SKM-1 (cell line): ENCODE measurements around the gene OGA.
"Not testable (repeated sequence)": the region's sequence is repeated elsewhere in the genome, so short reads cannot be mapped to it uniquely, and the experiment has no call there.

Experiments used
- DNase-seq: peaks from one replicate; lab custom pipeline; 2025; ENCODE audit not compliant: unreplicated experiment; lab: John Stamatoyannopoulos, UW

Gene OGA

GRCh38 chr10:101807158-101807557 lies 11.1 kb downstream of the OGA start:
- no peak for DNase-seq

DNA sequence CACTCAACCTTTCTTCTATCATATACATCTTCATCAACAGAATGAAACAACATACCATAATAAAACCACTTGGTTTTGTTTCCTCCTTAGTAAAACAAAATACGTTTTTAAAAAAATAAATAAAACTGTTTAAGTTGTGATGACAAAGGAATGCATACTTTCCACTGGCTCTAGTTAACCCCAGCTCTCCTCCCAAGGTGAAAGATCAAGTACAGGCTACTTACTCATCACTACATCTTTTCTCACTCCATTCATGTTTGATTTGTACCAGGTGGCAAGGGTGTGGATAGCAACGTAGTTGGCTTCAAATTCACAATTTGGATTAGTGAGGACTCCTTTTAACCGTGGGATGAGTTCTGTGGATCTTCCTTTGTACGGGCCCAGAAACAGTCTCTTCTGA lies 14.7 kb downstream of the OGA start:
- DNase-seq, result no peak

DNA sequence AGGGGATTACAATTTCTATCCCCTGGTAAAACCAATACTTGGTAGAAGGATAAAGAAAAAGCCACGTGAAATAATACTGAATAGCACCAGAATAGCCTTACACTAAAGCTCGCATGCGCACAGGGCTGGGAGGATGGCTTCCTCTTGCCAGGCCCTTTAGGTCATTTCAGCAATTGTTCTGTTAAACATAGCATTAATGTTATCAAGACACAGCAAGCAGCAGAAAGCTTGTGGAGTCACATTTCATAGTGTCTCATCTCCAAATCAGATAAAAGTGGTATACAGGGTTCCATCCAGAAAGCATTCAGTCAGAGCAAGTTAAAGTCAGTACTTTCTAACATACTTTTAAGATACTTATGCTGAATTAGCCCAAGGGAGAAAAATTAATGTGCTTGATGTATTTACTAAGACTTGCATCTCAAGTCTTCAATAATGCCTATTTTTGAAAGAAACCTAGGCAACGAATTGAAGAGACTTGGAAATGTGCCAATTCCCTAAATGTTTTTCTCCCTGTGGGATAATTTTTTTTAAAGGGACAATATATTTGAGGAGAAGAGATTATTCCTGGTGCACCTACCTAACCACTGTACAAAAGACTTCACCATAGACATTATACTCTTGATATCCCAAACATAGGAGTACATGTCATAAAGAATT lies 20.7 kb downstream of the OGA start:
- no peak for DNase-seq

- DNase-seq, result no peak
Measured at GRCh38 chr10:101793526-101793925, 24.7 kb downstream of the OGA start.

DNA sequence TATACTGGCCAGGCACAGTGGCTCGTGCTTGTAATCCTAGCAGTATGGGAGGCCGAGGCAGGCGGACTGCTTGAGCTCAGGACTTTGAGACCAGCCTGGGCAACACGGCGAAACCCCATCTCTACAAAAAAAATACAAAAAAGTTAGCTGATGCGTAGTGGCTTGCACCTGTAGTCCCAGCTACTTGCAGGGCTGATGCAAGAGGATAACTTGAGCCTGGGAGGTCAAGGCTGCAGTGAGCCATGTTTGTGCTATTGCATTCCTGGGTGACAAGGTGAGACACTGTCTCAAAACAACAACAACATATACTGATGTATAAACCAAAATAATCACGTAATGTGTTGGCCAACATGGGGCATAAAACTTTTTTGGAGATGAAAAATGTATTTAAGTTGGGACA lies 28.6 kb downstream of the OGA start:
- no peak for DNase-seq

- not testable (repeated sequence) for DNase-seq
Measured at GRCh38 chr10:101789231-101789630, 29.0 kb downstream of the OGA start.

DNA sequence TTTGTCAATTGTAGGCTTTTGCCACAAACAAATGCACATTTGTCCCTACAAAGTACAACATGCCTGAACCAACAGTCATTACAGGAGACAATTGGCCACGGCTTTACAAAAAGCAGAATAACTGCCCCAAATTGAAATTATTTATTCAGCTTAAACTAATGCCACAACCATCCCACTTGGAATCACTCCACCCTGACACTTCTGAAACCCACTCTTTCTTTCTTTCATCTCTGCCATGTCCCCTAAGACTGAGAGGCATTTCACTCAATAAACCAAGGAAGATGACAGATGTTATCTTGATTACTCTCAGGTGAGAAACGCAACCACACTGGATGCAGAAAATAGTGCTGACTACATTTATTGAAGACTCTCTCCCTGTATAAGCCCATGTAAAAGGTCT lies 32.4 kb downstream of the OGA start:
- DNase-seq, result no peak

- no peak for DNase-seq
Measured at GRCh38 chr10:101784558-101784957, 33.7 kb downstream of the OGA start.

DNA sequence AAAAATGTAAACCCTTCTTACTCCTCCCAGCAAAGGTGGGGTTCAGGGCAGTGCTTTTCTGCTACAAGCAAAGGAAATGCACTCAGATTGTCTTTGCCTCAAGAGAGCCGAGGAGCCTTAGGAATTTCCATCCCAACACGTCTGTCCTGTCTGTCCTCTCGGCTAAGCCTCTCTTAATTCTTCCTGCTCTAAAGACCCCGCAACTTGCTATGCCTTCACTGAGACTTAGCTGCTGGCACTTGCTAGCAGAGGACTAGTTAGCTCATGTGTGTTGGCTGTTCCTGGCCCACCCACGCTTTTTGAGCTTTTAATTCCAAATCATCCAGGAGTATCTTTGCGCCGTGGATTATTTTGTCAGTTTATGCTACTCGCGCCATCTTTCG lies 34.5 kb downstream of the OGA start:
- no peak for DNase-seq

DNA sequence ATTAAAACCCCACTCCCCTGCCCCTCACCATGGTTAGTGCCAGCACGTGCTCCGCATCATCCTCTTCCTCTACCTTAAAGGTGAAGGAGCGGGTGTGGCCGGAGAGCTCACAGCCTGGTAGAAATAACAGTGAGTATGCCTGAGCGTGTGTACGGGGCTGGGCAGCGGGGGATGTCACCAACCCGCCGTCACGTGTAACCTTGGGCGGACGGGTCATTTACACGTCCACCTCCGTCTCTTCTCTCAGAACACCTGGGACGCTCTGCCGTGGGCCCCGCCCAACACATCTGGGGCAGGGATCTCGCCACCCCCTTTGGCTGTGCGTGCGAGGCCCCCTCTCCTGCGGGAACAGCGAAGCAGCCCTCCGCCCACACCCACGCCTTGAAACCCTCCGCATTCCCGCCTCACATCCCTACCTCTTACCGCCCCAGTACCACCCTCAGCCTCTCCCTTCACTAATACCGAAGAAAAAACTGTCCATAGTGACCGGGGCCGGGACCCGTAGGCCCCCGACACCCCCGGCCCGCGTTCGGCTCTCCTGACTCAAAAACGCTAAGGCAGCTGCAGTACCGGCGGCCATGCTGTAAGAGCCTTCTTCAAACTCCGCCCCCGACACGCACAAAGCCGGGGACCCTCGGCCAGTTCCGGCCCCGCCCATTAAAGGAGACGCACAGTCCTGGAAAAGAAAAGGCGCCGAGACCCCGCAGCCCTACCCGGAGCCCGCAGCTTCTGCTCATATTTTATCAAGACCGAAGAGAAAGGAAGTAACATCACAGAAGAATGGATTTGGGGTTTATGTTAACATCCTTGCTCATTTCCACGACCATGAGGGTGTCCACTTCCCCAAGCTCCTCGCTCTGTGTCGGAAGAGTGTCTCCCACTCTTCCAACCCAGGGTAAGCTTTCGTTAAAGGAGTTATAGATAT lies 35.2 kb downstream of the OGA start, which contains the start of gene NPM3:
Gene NPM3 (minus strand): TSS at position 636 of the 925 bp plus-strand sequence. CDS start 56 bp downstream, at position 580.
- peak; percentile 36 for DNase-seq

DNA sequence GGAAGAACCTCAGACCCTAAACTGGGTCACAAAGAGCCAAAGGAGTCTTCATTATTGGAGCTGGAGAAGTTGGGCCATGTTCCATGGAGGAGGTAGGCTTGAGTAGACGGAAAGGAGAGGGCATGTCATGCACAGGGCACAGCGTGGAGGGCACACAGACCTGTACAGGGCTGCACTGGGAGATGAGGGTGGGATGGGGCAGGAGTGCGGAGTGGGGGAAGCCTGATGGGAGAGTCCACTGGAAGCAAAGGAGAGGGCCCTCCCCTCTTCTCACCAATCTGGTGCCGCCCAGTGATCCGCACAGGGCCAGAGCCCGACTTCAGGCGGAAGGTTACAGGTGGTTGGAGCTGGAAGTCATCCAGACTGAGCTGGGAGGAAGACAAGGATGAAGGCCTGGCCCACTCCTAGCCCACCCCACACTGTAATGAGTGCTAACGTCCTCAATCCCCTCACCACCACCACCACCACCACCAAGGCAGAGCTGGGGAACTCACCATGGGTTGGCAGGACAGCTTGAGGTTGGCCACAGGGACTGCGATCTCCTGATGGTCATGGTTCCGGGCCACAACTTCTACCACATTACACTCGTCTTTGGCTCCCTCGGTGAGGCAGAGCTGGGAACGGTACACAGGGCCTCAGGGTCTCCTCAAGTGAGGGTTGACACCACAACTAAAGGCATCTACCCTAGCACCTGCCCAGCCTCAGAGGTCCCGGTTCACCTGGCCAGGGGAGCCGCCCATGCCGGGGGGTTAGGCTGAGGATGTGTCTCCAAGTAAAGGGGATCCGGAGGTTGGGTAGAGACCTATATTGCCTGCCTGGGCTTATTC lies 36.0 kb downstream of the OGA start:
- no peak for DNase-seq

- no peak for DNase-seq
Measured at GRCh38 chr10:101781655-101781983, 36.6 kb downstream of the OGA start.

- DNase-seq, result peak; percentile 52
Measured at GRCh38 chr10:101780818-101781654, 37.2 kb downstream of the OGA start.

DNA sequence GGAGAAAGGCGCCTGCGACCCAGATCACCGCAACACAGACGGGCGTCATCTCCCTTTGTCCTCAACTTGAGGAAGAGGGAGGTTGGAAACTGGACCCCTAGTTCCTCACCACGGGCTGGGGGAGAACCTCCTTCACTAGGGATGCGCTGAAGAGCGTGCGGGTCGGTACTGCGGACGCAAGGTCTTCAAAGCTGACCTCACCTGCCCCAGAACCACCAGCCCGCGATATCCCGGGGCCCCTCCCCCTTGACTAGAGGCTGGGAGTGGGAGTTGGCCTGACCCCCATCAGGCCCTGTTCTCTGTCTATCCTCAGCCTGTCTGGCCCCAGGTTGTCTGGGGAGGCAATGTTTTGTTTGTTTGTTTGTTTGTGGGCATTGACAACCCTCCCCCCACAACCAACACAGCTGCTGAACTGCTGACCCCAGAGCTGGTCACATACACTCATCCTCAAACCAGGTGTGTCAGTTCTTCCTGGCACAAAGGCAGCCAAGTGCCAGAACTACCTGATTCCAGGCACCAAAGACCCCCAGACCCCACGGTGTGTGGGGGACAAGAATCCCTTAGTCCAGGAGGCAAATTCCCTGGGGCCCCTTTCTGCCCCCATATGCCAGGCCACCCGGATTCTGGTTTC lies 37.9 kb downstream of the OGA start:
- DNase-seq, result no peak

- no peak for DNase-seq
Measured at GRCh38 chr10:101779544-101780186, 38.6 kb downstream of the OGA start.

- no peak for DNase-seq
Measured at GRCh38 chr10:101778781-101779543, 39.3 kb downstream of the OGA start.

GRCh38 chr10:101778151-101778780 lies 40.0 kb downstream of the OGA start:
- no peak for DNase-seq

GRCh38 chr10:101777619-101778145 lies 40.6 kb downstream of the OGA start:
- no peak for DNase-seq
